NCI-H1694 (cell line): ENCODE measurements around the gene NKAIN2.
A peak's percentile ranks its signal among the peaks of the same experiment; 100 is the strongest.
"Not testable (repeated sequence)": the region's sequence is repeated elsewhere in the genome, so short reads cannot be mapped to it uniquely, and the experiment has no call there.

Experiments
- DNase-seq: peaks from one replicate; lab custom pipeline; 2025; lab: John Stamatoyannopoulos, UW

NKAIN2 gene

DNA sequence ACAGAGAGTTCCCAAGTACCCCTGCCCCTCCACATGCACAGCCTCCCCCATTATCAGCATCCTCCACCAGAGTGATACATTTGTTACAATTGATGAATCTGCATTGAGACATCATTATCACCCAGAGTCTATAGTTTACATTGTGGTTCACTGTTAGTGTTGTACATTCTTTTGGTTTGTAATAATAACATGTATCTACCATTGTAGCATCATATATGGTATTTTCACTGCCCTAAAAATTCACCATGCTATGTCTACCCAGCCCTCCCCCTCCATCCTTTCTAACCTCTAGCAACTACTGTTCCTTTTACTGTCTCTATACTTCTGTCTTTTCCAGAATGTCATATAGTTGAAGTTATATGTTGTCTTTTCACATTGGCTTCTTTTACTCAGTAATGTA lies 884.7 kb downstream of the NKAIN2 start:
- no peak for DNase-seq

DNA sequence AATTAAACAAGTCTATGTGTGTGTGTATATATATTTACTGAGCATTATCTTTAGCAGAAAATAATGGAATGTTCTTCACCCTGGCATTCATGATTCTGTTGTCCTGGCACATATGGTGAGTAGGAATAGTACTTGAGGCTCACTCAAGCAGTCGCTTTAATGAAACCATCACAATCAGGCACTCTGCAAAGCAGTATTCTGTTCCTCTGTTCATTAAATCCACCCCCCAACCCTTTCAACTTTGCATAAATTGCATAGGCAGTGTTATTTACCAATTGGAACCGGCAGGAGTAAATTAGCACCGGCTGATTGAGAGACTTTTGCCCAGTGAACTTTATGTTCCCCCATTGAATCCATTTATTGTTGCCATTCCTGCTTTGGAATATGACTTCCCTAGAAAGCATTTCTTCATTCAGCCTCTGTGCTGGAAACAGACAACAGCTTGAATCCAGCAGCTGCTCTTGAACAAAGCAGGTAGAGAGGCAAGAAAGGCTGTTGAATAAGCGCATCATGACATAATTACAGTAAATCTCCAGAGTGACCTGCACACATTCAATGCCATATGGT lies 890.6 kb downstream of the NKAIN2 start:
- peak; percentile 49 for DNase-seq

DNA sequence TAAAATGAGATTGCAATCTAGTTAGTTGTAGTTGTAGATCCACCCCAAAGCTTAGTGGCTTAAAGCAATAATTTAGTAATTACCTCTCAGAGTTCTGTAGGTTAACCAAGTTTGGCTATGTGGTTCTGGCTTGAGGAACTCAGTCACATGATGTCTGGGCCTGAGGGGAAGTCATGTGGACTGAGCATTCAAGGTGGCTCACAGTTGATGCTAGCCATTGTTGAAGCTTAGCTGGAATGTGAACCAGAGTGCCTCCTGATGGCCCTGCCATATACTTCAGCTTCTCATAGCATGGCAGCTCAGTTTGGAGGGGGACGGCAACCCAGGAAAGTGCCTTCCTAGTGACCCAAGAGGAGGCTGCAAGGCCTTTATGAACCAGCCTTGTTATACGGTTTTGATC lies 895.4 kb downstream of the NKAIN2 start:
- no peak for DNase-seq

DNA sequence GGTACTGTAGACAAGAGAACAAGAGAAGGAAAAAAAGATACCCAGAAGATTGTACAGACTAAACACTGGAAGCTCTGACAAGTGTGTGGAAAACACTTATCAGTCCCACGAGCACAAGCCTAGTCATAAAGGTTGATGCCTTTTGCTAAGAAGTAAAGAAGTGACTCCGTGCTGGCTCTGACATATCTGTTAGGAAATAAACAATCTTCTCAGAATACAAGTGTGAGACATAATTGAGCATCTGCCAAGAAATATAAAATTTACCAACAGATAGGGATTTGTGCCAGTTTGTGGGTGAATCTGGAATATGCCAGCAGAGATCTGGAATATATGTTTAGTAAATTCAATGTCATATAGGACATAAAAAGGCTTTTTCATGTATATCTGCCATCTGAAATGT lies 899.9 kb downstream of the NKAIN2 start:
- DNase-seq, result no peak

DNA sequence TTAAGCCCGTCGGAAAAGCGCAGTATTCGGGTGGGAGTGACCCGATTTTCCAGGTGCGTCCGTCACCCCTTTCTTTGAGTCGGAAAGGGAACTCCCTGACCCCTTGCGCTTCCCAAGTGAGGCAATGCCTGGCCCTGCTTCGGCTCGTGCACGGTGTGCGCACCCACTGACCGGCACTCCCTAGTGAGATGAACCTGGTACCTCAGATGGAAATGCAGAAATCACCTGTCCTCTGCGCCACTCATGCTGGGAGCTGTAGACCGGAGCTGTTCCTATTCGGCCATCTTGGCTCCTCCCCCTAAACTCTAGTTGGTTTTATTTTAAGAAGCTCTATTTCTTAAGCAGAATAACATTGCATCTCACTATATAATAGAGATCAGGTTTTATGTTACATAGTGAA lies 908.9 kb downstream of the NKAIN2 start:
- not testable (repeated sequence) for DNase-seq

DNA sequence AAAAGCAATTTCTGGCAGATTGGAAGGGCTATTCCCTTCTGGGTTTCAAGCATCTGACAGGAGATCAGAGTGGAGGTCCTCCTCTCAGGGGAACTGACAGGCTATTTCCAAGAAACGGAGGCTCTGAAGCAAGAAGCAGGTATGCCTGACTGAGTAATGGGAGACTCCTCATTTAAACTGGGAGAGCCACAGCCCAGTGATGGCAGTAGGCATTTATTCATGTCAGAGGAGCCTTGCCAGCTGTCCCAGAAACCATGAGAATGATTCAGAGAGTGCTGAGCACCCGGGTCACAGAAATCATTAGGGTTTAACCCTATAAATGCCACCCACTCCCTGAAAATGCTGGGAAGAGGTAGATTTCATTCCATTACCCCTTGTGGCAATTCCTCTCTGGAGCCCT lies 911.1 kb downstream of the NKAIN2 start:
- DNase-seq, result no peak

DNA sequence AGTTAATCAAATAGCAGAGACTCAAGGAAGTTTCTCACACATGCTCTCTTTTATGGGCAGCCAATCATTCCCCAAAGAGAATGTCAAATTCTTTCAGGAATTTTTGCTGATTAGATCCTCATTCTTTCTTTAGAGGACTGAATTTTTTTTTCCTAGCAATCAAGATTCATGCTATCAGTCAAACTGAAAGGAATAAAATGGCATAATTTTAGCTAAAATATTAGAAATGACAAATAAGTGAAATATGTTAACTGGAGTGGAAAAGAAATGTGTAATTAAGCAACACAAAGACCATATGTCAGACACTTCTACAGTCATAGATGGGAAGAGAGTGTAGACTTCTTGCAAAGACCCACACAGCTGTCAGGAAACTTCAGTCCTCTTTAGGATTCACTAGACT lies 916.2 kb downstream of the NKAIN2 start:
- DNase-seq, result peak; percentile 29

DNA sequence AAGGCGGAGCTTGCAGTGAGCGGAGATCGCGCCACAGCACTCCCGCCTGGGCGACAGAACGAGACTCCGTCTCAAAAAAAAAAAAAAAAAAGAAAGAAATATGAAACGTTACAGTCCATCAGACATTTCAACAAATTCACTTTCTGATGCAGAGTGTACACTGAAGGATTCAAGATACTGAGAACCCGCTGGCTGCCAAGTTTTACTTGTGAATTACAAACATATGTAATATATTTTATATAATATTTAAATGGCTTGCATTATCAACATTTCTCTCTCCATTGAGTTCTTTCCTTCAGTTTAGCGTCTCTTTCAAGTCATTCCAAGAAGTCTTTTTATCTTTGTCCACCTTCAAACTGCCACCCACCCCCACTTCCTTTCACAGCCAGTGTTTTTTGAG lies 917.7 kb downstream of the NKAIN2 start:
- no peak for DNase-seq

DNA sequence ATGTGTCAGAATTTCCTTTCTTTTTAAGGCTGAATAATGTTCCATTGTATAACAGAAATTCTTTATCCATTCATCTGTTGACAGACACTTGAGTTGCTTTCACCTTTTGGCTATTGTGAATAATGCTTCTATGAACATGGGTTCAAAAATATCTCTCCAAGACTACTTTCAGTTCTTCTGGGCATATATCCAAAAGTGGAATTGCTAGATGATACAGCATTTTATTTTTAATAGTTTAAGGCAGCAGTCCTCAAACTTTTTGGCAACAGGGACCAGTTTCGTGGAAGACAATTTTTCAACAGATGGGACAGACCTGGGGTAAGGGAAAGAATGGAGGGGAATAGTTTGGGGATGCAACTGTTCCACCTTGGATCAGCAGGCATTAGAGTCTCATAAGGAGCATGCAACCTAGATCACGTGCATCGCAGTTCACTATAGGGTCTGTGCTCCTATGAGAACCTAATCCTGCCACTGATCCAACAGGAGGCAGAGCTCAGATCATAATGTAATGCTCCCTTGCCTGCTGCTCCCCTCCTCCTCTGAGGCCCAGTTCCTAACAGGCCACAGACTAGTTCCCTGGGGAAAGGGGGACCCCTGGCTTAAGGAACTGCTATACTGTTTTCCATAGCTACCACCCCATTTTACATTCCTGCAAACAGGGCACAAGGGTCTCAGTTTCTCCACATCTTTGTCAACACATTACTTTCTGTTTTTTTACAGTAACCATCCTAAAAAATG lies 918.6 kb downstream of the NKAIN2 start:
- DNase-seq, result no peak

DNA sequence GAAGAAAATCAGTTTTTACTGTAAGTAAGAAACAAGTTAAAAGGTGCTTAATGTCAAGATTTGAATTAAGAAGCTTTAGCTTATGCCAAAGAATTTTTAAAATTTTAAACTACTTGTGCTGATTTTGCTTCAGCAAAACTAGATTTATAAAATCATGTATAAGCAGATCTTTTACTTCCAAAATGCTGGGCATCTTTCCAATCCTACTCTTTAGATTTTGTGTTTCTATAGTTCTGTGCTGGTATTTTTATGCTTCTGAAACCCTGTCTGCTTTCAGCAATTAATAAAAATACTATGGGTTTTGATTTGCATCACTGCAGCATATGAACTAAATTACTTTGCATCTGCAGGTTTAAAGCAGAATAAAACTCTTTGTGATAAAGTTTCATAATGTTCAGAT lies 920.0 kb downstream of the NKAIN2 start:
- no peak for DNase-seq

DNA sequence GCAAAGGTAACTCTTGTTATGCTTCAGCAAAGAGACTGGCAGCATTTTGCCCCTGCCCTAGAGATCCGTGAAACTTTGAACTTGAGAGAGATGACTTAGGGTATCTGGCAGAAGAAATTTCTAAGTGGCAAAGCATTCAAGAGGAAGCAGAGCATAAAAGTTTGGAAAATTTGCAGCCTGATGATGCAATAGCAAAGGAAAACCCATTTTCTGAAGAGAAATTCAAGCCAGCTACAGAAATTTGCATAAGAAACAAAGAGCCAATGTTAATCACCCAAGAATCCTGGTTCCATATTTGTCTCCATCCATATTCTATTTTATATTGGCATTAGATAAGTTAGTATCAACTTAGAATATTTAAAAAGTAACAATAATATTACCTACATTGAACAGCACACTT lies 934.1 kb downstream of the NKAIN2 start:
- not testable (repeated sequence) for DNase-seq

DNA sequence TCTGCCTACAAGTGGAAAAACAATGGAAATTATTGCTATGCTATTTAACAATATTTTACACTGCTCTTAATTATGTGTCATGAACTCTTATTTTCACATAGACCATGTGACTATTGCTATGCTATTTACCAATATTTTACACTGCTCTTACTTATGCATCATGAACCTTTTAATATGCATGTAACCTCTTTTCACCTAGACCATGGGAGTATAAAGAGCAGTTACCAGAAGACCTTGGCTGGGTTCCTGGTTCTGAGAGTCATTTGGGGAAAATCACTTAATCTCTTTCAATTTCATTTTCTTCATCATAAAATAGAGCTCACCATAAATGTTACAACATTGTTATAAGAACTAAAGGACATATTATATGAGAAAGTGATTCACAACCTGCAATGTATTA lies 934.8 kb downstream of the NKAIN2 start:
- DNase-seq, result no peak

DNA sequence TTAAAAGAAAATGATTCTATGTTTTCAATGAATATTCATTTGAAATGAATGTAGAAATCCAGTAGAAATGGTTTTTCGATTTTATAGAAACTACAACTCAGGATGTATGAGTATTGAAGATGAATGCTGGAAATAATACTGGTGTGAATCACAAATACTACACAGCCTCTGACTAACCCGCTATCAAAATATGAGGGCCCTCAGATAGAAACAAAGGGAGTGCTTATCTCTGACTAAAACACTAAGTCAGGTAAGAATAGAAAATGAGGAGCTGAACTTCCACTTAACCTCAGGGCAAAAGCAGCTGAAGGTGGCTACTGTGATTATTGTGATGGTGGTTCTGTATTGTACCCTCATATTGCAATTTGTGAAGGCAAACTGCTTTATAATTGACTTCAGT lies 937.7 kb downstream of the NKAIN2 start:
- no peak for DNase-seq

DNA sequence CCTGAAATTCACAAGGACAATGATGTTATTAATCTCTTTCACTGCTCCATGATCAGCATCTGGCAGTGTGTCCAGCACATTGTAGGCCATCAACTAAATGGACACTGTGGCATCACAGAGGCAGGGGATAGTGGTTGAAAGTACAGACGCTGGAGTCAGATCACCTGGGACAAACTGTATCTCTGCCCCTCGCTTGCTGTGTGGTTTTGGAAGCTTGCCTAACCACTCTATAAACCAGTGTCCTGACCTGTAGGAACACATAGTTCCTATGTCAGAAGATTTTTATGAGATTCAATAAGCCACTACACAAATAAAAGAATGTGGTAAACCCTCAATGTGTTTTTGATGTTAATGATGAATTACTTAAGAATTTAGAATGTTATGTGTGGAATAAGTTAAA lies 939.3 kb downstream of the NKAIN2 start:
- no peak for DNase-seq

DNA sequence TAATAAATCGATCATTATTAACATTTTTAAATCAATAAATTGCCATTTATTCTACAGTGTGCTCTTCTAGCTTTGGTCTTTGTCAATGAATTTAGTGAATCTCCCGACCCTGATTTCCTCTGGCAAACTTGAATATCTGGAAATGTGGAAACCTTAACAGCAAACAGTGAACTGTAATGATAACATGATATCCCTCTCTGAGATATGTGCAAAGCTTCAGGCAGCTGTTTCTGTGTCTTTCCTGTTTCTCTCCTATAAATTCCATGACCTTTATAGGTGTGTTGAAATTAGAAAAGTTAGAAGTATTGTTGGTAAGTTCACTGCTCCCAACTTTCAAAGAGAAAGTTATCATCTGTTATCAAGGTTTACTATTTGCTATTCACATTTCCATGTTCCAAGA lies 939.8 kb downstream of the NKAIN2 start:
- DNase-seq, result no peak

DNA sequence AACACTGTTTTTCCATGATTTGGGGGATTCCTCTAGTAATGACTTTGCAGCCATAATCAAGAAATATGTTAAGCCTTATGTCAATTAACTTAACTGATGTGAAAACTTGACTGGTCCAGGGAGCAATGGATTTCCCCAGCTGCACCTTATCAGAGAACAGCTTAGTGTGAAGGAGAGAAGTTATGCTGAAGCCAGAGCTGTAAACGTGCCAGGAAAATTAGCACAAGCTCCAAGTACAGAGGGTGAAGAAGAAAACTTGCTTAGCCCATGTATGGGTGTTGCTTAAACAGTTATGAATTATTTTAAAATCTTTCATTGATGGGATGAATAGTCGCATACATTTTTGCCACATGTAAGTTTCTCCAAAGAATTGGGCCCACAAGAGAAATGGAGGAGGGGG lies 943.7 kb downstream of the NKAIN2 start:
- no peak for DNase-seq

DNA sequence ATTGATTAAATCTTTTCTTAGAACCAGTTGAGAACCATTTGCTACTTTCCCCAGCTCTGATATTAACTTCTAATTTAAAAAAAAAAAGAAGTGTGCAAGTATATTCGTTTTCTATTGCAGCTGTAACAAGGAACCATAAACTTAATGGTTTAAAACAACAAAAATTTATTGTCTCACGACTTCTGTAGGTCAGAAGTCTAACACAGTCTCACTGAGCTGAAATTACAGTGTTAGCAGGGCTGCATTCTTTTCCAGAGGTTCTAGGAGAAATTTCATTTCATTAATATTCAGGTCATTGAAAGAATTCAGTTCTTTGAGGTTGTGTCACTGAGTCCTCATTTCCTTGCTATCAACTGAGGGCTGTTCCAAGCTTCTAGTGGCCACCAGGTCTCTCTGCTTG lies 945.1 kb downstream of the NKAIN2 start:
- no peak for DNase-seq

DNA sequence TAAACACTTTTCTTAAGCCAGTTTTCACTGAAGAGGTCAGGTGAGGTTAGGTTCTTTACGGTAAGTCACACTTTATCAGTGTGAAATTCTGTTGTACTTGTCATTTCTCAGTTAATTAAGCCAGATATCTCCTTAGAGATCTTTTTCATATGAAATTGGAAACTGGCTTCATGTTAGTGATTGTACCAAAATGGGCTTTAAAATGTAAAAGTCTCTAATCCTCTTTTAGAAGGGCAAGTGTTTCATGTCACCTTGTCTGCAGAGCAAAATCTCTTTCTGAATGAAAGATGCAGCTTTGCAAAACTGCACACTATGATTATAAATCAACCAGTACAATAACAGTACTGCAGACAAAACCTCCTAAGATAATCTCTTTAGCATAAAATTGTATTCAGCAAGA lies 949.3 kb downstream of the NKAIN2 start:
- no peak for DNase-seq

DNA sequence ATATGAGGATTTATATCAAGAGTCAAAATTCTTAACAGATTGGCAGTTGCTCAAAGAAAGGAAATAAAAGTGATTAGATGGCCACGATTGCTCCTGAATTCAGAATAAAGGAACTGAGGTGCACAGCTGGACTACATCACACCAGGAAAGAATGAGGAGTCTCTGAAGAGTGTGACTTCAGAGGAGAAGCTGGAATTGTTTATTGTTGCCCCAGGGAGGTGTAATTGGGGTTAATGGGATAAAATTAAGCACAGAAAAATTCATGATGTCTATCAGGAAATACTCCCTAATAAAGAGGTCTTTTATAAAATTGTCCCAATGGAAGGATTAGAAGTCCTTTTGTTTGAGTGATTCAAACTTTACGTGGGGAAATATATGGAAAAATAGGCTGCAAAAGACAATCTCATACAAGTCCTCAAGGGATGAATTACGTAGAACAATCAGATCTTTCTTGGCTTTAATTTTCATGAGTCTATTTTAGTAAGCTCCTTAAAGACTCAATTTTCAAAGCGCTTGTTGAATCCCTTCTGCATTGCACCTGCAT lies 950.0 kb downstream of the NKAIN2 start:
- no peak for DNase-seq

DNA sequence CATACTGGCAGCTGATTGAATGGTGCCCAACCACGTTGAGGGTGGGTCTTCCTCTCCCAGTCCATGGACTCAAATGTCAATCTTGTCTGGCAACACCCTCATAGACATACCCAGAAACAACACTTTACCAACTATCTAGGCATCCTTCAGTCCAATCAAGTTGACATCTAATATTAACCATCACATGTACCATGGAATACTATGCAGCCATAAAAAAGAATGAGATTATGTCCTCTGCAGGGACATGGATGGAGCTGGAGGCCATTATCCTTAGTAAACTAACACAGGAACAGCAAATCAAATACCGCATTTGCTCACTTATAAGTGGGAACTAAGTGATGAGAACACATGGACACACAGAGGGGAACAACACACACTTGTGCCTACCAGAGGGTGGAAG lies 951.7 kb downstream of the NKAIN2 start:
- no peak for DNase-seq

DNA sequence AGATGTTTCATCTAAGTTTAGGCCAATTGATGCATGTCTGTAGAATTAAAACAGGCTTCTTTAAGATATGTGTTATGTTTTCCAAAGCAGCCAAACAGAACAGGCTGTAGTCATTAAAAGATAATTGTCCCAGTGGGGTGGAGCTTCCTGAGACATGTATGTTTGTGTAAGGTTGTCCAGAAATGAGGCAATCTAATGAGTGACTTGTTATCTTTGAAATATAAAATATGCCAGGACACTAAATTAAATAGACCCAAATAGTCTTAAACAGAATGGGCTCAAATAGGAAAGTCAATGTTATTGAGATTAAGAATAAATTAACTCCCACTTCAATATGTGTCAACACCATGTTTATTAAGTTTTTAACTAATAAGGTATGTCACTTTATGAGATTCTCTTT lies 953.9 kb downstream of the NKAIN2 start:
- no peak for DNase-seq

DNA sequence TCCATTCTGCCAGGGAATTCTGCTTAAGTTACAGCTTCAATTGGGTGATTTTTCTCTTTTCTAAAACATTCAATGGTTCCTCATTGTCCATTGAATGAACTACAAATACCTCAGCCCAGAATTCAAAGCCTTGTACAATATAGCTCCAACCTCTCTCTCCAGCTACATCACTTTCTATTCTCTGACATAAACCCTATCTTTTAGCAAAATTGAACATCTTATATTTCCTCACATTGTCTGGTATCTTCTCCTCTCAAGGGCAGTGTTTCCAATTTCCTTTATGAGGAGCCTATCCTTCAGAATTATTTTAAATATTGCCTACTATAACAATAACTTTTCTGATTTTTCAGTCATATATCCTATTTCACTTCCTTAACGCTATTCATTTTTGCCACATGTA lies 955.0 kb downstream of the NKAIN2 start:
- DNase-seq, result no peak

DNA sequence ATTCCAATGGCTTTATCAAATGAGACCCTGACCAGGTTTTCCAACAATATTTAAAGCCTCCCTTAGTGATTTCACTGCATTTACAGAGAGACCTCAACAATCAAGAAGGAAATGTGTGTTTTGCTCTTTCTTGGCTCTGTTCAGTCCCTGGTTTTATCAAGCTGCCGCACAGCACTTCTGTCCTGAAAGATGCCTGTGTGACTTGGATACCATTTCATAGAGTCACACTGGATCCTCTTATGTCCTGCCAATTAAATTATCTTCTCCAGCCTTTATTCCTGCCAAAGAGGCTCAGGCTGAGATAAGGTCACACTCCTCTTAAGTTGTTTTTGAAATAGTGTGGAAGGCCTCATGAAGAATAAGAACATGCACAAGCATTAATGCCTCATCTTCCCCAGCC lies 961.6 kb downstream of the NKAIN2 start:
- DNase-seq, result no peak

DNA sequence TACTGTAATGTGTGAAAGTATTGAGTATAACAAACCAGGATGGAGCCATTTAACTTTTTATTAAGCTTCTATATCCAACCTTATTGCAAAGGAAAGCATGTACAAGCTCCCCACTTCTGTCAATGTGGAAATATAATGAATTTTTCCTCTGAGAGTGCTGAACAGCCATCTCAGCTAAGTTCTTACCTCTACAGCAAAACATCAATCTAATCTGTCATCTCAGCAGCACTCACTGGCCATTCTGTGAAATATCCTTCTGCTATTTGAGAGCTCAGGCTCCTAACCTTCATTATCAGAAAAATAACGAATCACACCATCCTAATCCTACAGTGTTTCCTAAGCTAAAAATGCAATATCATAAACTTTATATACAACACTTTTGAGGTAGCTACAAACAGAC lies 964.6 kb downstream of the NKAIN2 start:
- DNase-seq, result no peak
